Activated naive CD8-positive, alpha-beta T cell (primary cell): Measurements from ENCODE around the gene PSMA7.

ENCODE experiments used
- H3K27ac Mint-ChIP-seq: one replicate; pipeline ENCODE4 v1.8.0; 2021; ENCODE audit warnings: mixed read lengths
- H3K27me3 Mint-ChIP-seq: one replicate; pipeline ENCODE4 v1.8.0; 2021; ENCODE audit warnings: mixed read lengths
- H3K36me3 Mint-ChIP-seq: one replicate; pipeline ENCODE4 v1.8.0; 2021; ENCODE audit warnings: mixed read lengths
- H3K4me1 Mint-ChIP-seq: one replicate; pipeline ENCODE4 v1.8.0; 2021; ENCODE audit warnings: low read depth, mixed read lengths
- H3K4me3 Mint-ChIP-seq: one replicate; pipeline ENCODE4 v1.8.0; 2021; ENCODE audit warnings: mild to moderate bottlenecking, mixed read lengths
- H3K9me3 Mint-ChIP-seq: one replicate; pipeline ENCODE4 v1.8.0; 2021; ENCODE audit warnings: low read depth, mixed read lengths

The PSMA7 gene

GRCh38 chr20:62114894-62115293 is 28.3 kb downstream of the PSMA7 start:
- Mint-ChIP-seq H3K4me1 (peaks cover 21% of the 10 kb centered on the region), H3K9me3 (no peaks in the 10 kb centered on the region), H3K27me3 (no peaks in the 10 kb centered on the region), H3K27ac (no peak overlapping the region), H3K36me3 (peaks cover 10% of the 10 kb centered on the region), H3K4me3 (no peak overlapping the region)

GRCh38 chr20:62112368-62112767 is 30.8 kb downstream of the PSMA7 start:
- Mint-ChIP-seq H3K4me1 (peaks cover 7% of the 10 kb centered on the region), H3K27ac (no peak overlapping the region), H3K36me3 (peaks cover 19% of the 10 kb centered on the region), H3K4me3 (no peak overlapping the region), H3K27me3 (no peaks in the 10 kb centered on the region), H3K9me3 (peaks cover 8% of the 10 kb centered on the region)

- Mint-ChIP-seq H3K36me3 (peaks cover 24% of the 10 kb centered on the region), H3K4me1 (peaks cover 3% of the 10 kb centered on the region), H3K9me3 (peaks cover 8% of the 10 kb centered on the region), H3K4me3 (no peak overlapping the region), H3K27me3 (no peaks in the 10 kb centered on the region), H3K27ac (no peak overlapping the region)
These were observed 32.0 kb downstream of the PSMA7 start for GRCh38 chr20:62111148-62111547.

- no peaks in the 10 kb centered on the region for H3K4me1 Mint-ChIP-seq
- no peak overlapping the region for H3K27ac Mint-ChIP-seq
- H3K36me3 Mint-ChIP-seq: peaks cover 32% of the 10 kb centered on the region
- peaks cover 21% of the 10 kb centered on the region for H3K9me3 Mint-ChIP-seq
- no peak overlapping the region for H3K4me3 Mint-ChIP-seq
- no peaks in the 10 kb centered on the region for H3K27me3 Mint-ChIP-seq
These were observed 37.6 kb downstream of the PSMA7 start for GRCh38 chr20:62105592-62105991.

- peak overlapping the region; percentile 22 for H3K4me3 Mint-ChIP-seq
- no peaks in the 10 kb centered on the region for H3K4me1 Mint-ChIP-seq
- no peak overlapping the region for H3K27ac Mint-ChIP-seq
- peaks cover 29% of the 10 kb centered on the region for H3K36me3 Mint-ChIP-seq
- H3K9me3 Mint-ChIP-seq: peaks cover 21% of the 10 kb centered on the region
- H3K27me3 Mint-ChIP-seq: no peaks in the 10 kb centered on the region
These were observed 38.3 kb downstream of the PSMA7 start for GRCh38 chr20:62104791-62105345.

GRCh38 chr20:62104234-62104789 is 38.9 kb downstream of the PSMA7 start:
- no peak overlapping the region for H3K27ac Mint-ChIP-seq
- H3K27me3 Mint-ChIP-seq: no peaks in the 10 kb centered on the region
- H3K36me3 Mint-ChIP-seq: peaks cover 28% of the 10 kb centered on the region
- H3K9me3 Mint-ChIP-seq: peaks cover 18% of the 10 kb centered on the region
- H3K4me3 Mint-ChIP-seq: no peak overlapping the region
- no peaks in the 10 kb centered on the region for H3K4me1 Mint-ChIP-seq

- Mint-ChIP-seq H3K9me3 (peaks cover 13% of the 10 kb centered on the region), H3K4me1 (no peaks in the 10 kb centered on the region), H3K4me3 (no peak overlapping the region), H3K36me3 (peaks cover 24% of the 10 kb centered on the region), H3K27me3 (no peaks in the 10 kb centered on the region), H3K27ac (no peak overlapping the region)
These were observed 39.5 kb downstream of the PSMA7 start for GRCh38 chr20:62103508-62104233.

- no peak overlapping the region for H3K4me3 Mint-ChIP-seq
These were observed 42.1 kb downstream of the PSMA7 start for GRCh38 chr20:62101078-62101477.

GRCh38 chr20:62097881-62098407 is 45.2 kb downstream of the PSMA7 start:
- H3K9me3 Mint-ChIP-seq: peaks cover 4% of the 10 kb centered on the region
- H3K4me1 Mint-ChIP-seq: no peaks in the 10 kb centered on the region

More at GRCh38 chr20:62101078-62101477, 42.1 kb downstream of the PSMA7 start:
- Mint-ChIP-seq H3K9me3 (peaks cover 13% of the 10 kb centered on the region), H3K27ac (no peak overlapping the region), H3K36me3 (peaks cover 15% of the 10 kb centered on the region), H3K4me1 (no peaks in the 10 kb centered on the region), H3K27me3 (no peaks in the 10 kb centered on the region)

GRCh38 chr20:62096421-62097380 is 46.5 kb downstream of the PSMA7 start:
- Mint-ChIP-seq H3K36me3 (peaks cover 11% of the 10 kb centered on the region), H3K27ac (no peak overlapping the region), H3K9me3 (peaks cover 9% of the 10 kb centered on the region), H3K4me1 (no peaks in the 10 kb centered on the region), H3K4me3 (no peak overlapping the region), H3K27me3 (peaks cover 4% of the 10 kb centered on the region)

More at GRCh38 chr20:62097881-62098407, 45.2 kb downstream of the PSMA7 start:
- Mint-ChIP-seq H3K4me3 (no peak overlapping the region), H3K36me3 (peaks cover 9% of the 10 kb centered on the region), H3K27ac (no peak overlapping the region), H3K27me3 (no peaks in the 10 kb centered on the region)

- peaks cover 6% of the 10 kb centered on the region for H3K9me3 Mint-ChIP-seq
- peaks cover 5% of the 10 kb centered on the region for H3K27me3 Mint-ChIP-seq
- no peak overlapping the region for H3K4me3 Mint-ChIP-seq
- H3K27ac Mint-ChIP-seq: no peak overlapping the region
- H3K4me1 Mint-ChIP-seq: no peaks in the 10 kb centered on the region
- H3K36me3 Mint-ChIP-seq: peaks cover 6% of the 10 kb centered on the region
These were observed 53.8 kb downstream of the PSMA7 start for GRCh38 chr20:62089393-62089792.

GRCh38 chr20:62088258-62089127 is 54.7 kb downstream of the PSMA7 start:
- H3K4me3 Mint-ChIP-seq: no peak overlapping the region
- peaks cover 6% of the 10 kb centered on the region for H3K36me3 Mint-ChIP-seq
- peaks cover 5% of the 10 kb centered on the region for H3K27me3 Mint-ChIP-seq
- H3K4me1 Mint-ChIP-seq: no peaks in the 10 kb centered on the region
- H3K9me3 Mint-ChIP-seq: peaks cover 6% of the 10 kb centered on the region
- no peak overlapping the region for H3K27ac Mint-ChIP-seq

- Mint-ChIP-seq H3K27me3 (peaks cover 5% of the 10 kb centered on the region), H3K4me3 (no peak overlapping the region), H3K4me1 (no peaks in the 10 kb centered on the region), H3K9me3 (peaks cover 6% of the 10 kb centered on the region), H3K27ac (no peak overlapping the region), H3K36me3 (peaks cover 6% of the 10 kb centered on the region)
These were observed 55.6 kb downstream of the PSMA7 start for GRCh38 chr20:62087632-62088031.

GRCh38 chr20:62087227-62087626 is 56.0 kb downstream of the PSMA7 start:
- Mint-ChIP-seq H3K9me3 (peaks cover 6% of the 10 kb centered on the region), H3K27ac (no peak overlapping the region), H3K36me3 (peaks cover 6% of the 10 kb centered on the region), H3K4me3 (no peak overlapping the region), H3K4me1 (no peaks in the 10 kb centered on the region), H3K27me3 (peaks cover 5% of the 10 kb centered on the region)
